Nephron (organoid): ENCODE results near the gene SBDS.

Experiments used
- H3K27ac Mint-ChIP-seq, 3 experiments: 2 replicates each; pipeline ENCODE4 v1.8.0; 2020; ENCODE audit warnings: mixed read lengths in 3 of 3, mild to moderate bottlenecking in 2 of 3, moderate library complexity in 1 of 3
- H3K27me3 Mint-ChIP-seq: 2 replicates; pipeline ENCODE4 v1.8.0; 2021; ENCODE audit warnings: low read depth, mild to moderate bottlenecking, moderate library complexity, mixed read lengths
- H3K36me3 Mint-ChIP-seq: 2 replicates; pipeline ENCODE4 v1.8.0; 2020; ENCODE audit warnings: low read depth, mixed read lengths
- H3K4me1 Mint-ChIP-seq: 2 replicates; pipeline ENCODE4 v1.8.0; 2020; ENCODE audit warnings: mixed read lengths
- H3K4me3 Mint-ChIP-seq, 3 experiments: 2 replicates each; pipeline ENCODE4 v1.8.0; 2020; ENCODE audit warnings: mild to moderate bottlenecking in 3 of 3, mixed read lengths in 3 of 3, moderate library complexity in 2 of 3
- H3K9me3 Mint-ChIP-seq: 2 replicates; pipeline ENCODE4 v1.8.0; 2020; ENCODE audit warnings: mixed read lengths
- TF ChIP-seq, protein P1 (sequence below), 3 experiments: fragments of 200-600 bp; sonication (generic); IDR thresholded peaks; one replicate each; pipeline ENCODE4 v1.5.0; 2021; ENCODE audit warnings: antibody characterized with exemption in 3 of 3; ENCODE audit not compliant: unreplicated experiment in 3 of 3

SBDS gene

GRCh38 chr7:66960192-66960591, 35.2 kb downstream of the SBDS start:
- no peaks in the 10 kb centered on the region for H3K4me1 Mint-ChIP-seq
- H3K27ac Mint-ChIP-seq = no peak overlapping the region
- peaks cover 4% of the 10 kb centered on the region for H3K9me3 Mint-ChIP-seq
- peaks cover 37% of the 10 kb centered on the region for H3K36me3 Mint-ChIP-seq
- H3K27me3 Mint-ChIP-seq = no peaks in the 10 kb centered on the region
- TF ChIP-seq, protein P1, sequence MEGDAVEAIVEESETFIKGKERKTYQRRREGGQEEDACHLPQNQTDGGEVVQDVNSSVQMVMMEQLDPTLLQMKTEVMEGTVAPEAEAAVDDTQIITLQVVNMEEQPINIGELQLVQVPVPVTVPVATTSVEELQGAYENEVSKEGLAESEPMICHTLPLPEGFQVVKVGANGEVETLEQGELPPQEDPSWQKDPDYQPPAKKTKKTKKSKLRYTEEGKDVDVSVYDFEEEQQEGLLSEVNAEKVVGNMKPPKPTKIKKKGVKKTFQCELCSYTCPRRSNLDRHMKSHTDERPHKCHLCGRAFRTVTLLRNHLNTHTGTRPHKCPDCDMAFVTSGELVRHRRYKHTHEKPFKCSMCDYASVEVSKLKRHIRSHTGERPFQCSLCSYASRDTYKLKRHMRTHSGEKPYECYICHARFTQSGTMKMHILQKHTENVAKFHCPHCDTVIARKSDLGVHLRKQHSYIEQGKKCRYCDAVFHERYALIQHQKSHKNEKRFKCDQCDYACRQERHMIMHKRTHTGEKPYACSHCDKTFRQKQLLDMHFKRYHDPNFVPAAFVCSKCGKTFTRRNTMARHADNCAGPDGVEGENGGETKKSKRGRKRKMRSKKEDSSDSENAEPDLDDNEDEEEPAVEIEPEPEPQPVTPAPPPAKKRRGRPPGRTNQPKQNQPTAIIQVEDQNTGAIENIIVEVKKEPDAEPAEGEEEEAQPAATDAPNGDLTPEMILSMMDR (IDR thresholded peaks at IDR 0.05; ENCODE audit: unreplicated experiment in 3 of 3) = no peak
- no peak overlapping the region for H3K4me3 Mint-ChIP-seq

- Mint-ChIP-seq H3K36me3 (peaks cover 36% of the 10 kb centered on the region), H3K9me3 (no peaks in the 10 kb centered on the region), H3K27me3 (no peaks in the 10 kb centered on the region), H3K4me3 (no peak overlapping the region), H3K27ac (no peak overlapping the region), H3K4me1 (no peaks in the 10 kb centered on the region)
- TF ChIP-seq, protein P1 (IDR thresholded peaks at IDR 0.05; ENCODE audit: unreplicated experiment in 3 of 3) = no peak
These were observed 36.6 kb downstream of the SBDS start for GRCh38 chr7:66958538-66959350.

DNA sequence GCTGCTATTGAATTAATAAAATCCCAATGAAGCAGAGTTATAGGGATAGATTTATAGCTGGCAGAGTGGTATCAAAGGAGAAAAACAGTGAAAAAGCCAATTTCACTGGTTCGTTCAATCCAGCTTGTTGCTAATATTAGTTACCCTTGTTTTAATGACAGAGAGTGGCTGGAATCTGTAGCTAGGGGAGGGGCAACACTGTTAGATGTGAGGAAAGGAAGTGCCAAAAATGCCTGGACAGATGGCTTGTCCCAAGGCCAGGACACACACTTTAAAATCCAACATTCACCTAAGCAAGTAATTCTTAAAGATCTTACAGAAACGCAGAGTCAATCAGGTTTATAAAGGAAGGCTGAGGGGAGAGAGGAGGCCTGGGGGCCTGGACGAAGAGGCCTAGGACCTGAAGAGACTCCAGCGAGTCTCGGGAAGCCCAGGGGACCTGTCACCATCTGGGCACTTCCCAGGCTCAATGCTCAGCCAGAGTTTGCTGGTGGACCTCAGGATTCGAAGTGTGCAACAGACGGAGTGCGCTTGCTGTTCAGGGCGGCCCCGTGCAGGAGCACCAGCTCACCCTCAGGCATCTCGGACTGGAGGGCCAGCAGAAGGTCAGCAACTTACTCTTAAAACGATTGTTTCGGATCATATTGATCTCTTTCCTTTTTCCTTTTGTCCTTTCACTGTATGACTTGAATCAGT, 37.6 kb downstream of the SBDS start:
- H3K27me3 Mint-ChIP-seq = no peaks in the 10 kb centered on the region
- H3K36me3 Mint-ChIP-seq = peaks cover 40% of the 10 kb centered on the region
- TF ChIP-seq, protein P1 (IDR thresholded peaks at IDR 0.05; ENCODE audit: unreplicated experiment in 3 of 3) = no peak
- H3K9me3 Mint-ChIP-seq = no peaks in the 10 kb centered on the region
- H3K27ac Mint-ChIP-seq = no peak overlapping the region
- no peaks in the 10 kb centered on the region for H3K4me1 Mint-ChIP-seq
- no peak overlapping the region for H3K4me3 Mint-ChIP-seq

DNA sequence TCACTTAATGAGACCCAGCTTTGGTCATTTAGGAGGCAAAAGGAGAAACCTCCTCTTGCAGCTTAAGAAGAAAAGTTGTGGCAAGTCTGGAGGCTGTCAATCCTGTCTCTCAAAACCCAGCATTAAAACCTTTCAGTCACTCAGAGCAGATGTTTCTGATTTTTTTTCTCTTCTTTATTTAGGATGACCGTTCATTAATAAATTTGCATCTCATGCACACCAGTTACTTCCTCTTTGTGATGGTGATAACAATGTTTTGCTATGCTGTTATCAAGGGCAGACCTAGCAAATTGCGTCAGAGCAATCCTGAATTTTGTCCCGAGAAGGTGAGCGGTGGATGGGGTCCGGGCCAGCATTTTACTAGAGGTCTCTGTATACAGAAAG, 42.4 kb downstream of the SBDS start:
- no peak overlapping the region for H3K4me3 Mint-ChIP-seq

DNA sequence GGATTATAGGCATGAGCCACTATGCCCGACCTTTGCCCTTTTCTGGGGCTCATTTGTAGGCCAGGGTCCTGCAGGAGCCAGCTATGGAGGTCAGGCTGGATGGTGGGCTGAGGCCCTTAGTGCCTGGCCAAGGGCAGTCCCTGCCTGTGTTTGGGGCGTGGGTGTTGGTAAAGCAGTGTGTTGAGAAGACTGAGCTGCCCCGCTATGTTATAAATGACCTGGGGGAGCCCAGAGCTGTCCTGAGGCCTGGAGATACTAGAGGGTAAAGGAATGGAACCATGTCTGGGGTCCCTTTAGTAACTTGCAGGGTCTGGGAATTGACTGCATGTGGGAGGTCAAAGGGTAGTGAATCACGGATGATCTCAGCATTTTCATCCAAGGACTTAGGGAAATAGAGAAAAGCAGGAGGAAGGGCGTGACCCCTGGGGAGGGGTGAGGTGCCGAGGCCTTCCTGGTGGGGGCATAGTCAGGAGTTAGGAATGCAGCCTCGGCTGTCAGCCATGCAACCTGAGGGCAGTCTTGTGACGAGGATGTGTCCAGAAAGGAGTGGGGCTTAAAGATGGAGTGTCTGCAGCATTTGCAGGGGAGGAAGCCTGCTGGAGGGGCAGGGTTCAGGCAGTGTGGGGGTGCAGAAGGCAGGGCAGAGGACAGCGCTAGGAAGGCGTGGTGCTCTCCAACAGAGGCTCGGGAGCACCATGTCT, 42.9 kb downstream of the SBDS start:
- H3K4me3 Mint-ChIP-seq = no peak overlapping the region
- no peaks in the 10 kb centered on the region for H3K4me1 Mint-ChIP-seq
- H3K36me3 Mint-ChIP-seq = peaks cover 62% of the 10 kb centered on the region
- no peak overlapping the region for H3K27ac Mint-ChIP-seq
- H3K27me3 Mint-ChIP-seq = no peaks in the 10 kb centered on the region
- TF ChIP-seq, protein P1 (IDR thresholded peaks at IDR 0.05; ENCODE audit: unreplicated experiment in 3 of 3) = no peak
- no peaks in the 10 kb centered on the region for H3K9me3 Mint-ChIP-seq

More for the DNA sequence above, 42.4 kb downstream of the SBDS start:
- TF ChIP-seq, protein P1 (IDR thresholded peaks at IDR 0.05; ENCODE audit: unreplicated experiment in 3 of 3) = no peak
- no peaks in the 10 kb centered on the region for H3K4me1 Mint-ChIP-seq
- no peak overlapping the region for H3K27ac Mint-ChIP-seq
- no peaks in the 10 kb centered on the region for H3K27me3 Mint-ChIP-seq
- H3K36me3 Mint-ChIP-seq = peaks cover 59% of the 10 kb centered on the region
- H3K9me3 Mint-ChIP-seq = no peaks in the 10 kb centered on the region
